ENCODE measurements around the gene PRXL2C.

DNA sequence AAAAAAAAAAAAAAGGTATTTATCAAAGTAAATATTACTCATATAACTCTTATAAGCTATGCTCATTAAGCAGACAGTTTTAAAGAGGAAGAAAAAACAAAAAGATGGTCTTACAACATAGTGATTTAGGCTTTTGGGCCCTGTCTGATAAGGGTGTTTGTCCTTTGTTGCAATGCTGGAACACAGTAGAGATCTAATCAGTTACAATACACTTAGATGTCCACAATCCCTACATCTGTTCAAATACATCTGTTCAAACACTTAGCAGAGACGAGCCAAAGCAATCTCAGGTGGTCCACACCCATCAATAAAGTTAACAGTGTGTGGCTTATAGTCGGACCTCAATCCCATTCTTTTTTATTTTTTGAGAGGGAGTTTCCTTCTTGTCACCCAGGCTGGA, 11.0 kb downstream of the PRXL2C start:
- TF ChIP-seq CTCF (IDR thresholded peaks at IDR 0.05; ENCODE audit: borderline replicate concordance, extremely low read depth, low read length, poor library complexity, severe bottlenecking) (no peak), EZH2 (IDR thresholded peaks at IDR 0.05; ENCODE audit: borderline replicate concordance, low read depth, low read length, severe bottlenecking) (no peak)

Data from DND-41 (cell line).